ENCODE data around the gene ARHGAP25.

ARHGAP25 gene

GRCh38 chr2:68765739-68766375 is 31.2 kb downstream of the ARHGAP25 start:
- TF ChIP-seq CTCF (IDR thresholded peaks at IDR 0.05; ENCODE audit: low read depth, low read length, missing control alignments), result no peak
- DNase-seq (ENCODE audit: low read depth), result no peak
- in situ Hi-C loops (cut with HindIII; ENCODE audit: low sequenced_read_pairs), result no loop called here
- H3K4me3 ChIP-seq (ENCODE audit: low read depth, low read length), result no peak overlapping the region

DNA sequence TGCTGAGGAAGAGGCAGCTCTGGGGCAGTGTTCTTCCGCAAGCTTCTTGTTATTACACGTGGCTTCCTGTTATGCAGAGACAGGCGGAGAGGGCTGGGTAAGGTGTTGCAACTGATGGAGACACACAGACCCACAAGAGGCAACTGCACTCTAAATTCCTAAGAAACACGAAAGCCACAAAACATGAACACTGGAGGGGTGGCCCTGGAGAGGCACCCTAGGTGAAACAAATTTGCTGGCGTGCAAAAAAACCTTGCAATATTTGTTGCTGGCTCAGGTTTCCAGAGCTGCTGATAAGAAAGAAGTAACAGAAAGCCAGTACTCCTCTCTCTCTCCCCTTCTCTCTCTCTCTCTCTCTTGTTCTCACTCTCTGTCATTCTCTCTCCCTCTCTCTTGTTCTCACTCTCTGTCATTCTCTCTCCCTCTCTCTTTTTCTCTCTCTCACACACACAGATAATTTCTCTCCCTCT is 31.8 kb downstream of the ARHGAP25 start:
- in situ Hi-C loops (cut with HindIII; ENCODE audit: low sequenced_read_pairs), result no loop called here
- H3K4me3 ChIP-seq (ENCODE audit: low read depth, low read length), result no peak overlapping the region
- DNase-seq (ENCODE audit: low read depth), result no peak
- no peak for TF ChIP-seq CTCF (IDR thresholded peaks at IDR 0.05; ENCODE audit: low read depth, low read length, missing control alignments)

DNA sequence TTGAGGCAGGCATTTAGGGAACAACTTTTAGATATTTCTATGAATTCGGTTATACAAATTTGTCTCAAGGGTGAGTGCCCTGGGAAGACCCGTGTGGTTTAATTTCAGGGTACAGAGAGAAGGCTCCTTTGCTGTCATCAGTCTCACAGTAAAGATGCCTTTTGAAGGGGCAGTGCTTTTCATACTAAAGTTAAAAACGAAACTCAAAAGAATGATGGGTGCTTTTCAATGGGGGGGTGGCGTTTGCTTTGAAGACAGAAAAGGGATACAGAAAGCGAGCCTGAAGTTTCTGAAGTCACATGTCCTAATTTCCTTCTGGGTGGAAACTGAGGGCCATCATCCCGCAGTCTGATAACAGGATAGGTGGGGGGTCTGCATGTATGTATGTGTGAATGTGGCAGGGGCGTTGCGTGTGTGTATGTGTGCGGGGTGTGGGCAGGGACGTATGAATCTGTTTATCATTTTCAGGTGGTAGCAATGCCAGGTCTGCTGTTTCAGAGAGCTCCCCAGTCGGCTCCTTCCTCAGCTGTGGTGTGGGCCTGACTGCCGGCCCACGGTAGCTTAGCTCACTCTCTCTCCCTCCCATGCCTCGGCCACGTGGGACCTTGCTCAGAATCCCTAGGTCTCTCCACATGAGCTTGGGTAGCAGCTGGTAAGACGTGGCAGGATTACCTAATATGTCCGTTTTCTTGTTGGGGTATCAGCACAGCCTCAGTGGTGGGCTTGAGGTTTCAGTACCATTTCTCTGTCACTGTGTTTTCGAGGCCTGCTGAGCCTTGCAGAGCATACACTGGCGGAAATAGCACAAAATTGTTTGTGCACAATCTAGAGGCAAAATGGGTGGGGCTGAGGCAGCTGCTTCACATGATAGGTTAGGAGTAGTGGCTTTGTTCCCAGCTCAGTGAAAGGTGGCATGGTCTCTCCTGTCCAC is 32.7 kb downstream of the ARHGAP25 start:
- no peak for DNase-seq (ENCODE audit: low read depth)
- in situ Hi-C loops (cut with HindIII; ENCODE audit: low sequenced_read_pairs), result no loop called here
- no peak for TF ChIP-seq CTCF (IDR thresholded peaks at IDR 0.05; ENCODE audit: low read depth, low read length, missing control alignments)

GRCh38 chr2:68767996-68768395 is 33.4 kb downstream of the ARHGAP25 start:
- no peak for DNase-seq (ENCODE audit: low read depth)
- in situ Hi-C loops (cut with HindIII; ENCODE audit: low sequenced_read_pairs), result no loop called here
- no peak overlapping the region for H3K4me3 ChIP-seq (ENCODE audit: low read depth, low read length)
- no peak for TF ChIP-seq CTCF (IDR thresholded peaks at IDR 0.05; ENCODE audit: low read depth, low read length, missing control alignments)

More for the DNA sequence above, 32.7 kb downstream of the ARHGAP25 start:
- H3K4me3 ChIP-seq (ENCODE audit: low read depth, low read length), result no peak overlapping the region

DNA sequence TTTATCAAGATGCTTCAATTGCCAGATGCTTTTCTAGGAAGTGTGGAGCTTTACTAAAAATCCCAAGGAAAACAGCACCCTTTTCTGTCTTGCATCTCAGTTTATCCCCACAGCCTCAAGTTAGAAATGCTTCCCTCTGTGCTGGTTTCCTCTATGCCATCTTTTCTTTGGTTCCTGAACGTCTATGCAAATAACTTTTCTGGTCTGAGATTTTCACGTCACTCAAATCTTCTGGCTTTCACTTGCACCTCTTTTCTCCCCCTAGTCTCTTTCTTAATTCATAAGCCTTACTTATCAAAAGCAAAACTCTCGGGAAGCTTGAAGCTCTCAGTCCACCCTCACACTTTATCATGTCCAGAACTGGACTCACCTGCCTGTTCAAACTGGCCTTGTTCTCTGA is 33.9 kb downstream of the ARHGAP25 start:
- in situ Hi-C loops (cut with HindIII; ENCODE audit: low sequenced_read_pairs), result no loop called here
- no peak for TF ChIP-seq CTCF (IDR thresholded peaks at IDR 0.05; ENCODE audit: low read depth, low read length, missing control alignments)
- no peak for DNase-seq (ENCODE audit: low read depth)
- no peak overlapping the region for H3K4me3 ChIP-seq (ENCODE audit: low read depth, low read length)

DNA sequence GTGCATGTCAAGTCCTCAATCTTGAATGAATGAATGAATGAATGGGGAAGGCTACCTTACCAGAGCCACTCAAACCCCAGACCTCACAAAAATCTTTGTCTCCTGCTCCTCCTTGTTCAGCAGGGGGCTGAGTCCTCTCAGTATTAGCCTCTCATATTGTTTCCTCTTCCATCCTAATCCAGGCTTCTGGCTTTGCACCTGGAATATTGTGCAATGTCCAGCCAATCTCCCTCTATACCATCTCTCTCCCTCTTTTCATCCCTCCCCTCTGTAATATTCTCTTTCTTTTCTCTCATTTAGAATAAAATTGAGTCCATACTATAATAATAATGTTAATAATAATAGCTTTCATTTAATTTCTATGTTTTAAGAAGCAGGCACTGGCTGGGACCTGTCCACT is 34.3 kb downstream of the ARHGAP25 start:
- DNase-seq (ENCODE audit: low read depth), result no peak
- no peak for TF ChIP-seq CTCF (IDR thresholded peaks at IDR 0.05; ENCODE audit: low read depth, low read length, missing control alignments)
- H3K4me3 ChIP-seq (ENCODE audit: low read depth, low read length), result no peak overlapping the region
- in situ Hi-C loops (cut with HindIII; ENCODE audit: low sequenced_read_pairs), result no loop called here

Measured in astrocyte of the cerebellum (primary cell).